Karpas-422 (cell line): Measurements from ENCODE around the gene ZCCHC24. TPM values are rescaled to one million over a fixed set of nuclear protein-coding genes. Genes with fewer than 3 reads are reported as not detected.

Source experiments
- DNase-seq: peaks from one replicate; pipeline ENCODE4 v3.0.0-alpha.2; 2015
- H2AFZ ChIP-seq: fragments of 200-600 bp; sonication (generic); 2 replicates; pipeline ENCODE4 v1.6.1; 2014; ENCODE audit warnings: antibody characterized with exemption, low read length, mixed read lengths
- H3K27ac ChIP-seq: fragments of 200-600 bp; sonication (generic); 2 replicates; pipeline ENCODE4 v1.5.1; 2014; ENCODE audit warnings: mild to moderate bottlenecking, low read length, moderate library complexity
- H3K27me3 ChIP-seq: fragments of 200-600 bp; sonication (generic); 2 replicates; pipeline ENCODE4 v1.6.1; 2014; ENCODE audit warnings: low read length, mixed read lengths
- H3K36me3 ChIP-seq: fragments of 200-600 bp; sonication (generic); 2 replicates; pipeline ENCODE4 v1.6.1; 2014; ENCODE audit warnings: low read length, mixed read lengths; ENCODE audit not compliant: insufficient read depth
- H3K4me1 ChIP-seq: fragments of 200-600 bp; sonication (generic); 2 replicates; pipeline ENCODE4 v1.6.1; 2014; ENCODE audit warnings: mild to moderate bottlenecking, low read length, mixed read lengths
- H3K4me2 ChIP-seq: fragments of 200-600 bp; sonication (generic); 2 replicates; pipeline ENCODE4 v1.6.1; 2014; ENCODE audit warnings: low read length, low read depth, mild to moderate bottlenecking; ENCODE audit not compliant: poor library complexity, severe bottlenecking
- H3K4me3 ChIP-seq: fragments of 200-600 bp; sonication (generic); 2 replicates; pipeline ENCODE4 v1.5.1; 2014; ENCODE audit warnings: mild to moderate bottlenecking, antibody characterized with exemption, low read length, mixed read lengths
- H3K79me2 ChIP-seq: fragments of 200-600 bp; sonication (generic); 2 replicates; pipeline ENCODE4 v1.6.1; 2014; ENCODE audit warnings: mild to moderate bottlenecking, low read length, mixed read lengths
- H3K9ac ChIP-seq: fragments of 200-600 bp; sonication (generic); 2 replicates; pipeline ENCODE4 v1.6.0; 2014; ENCODE audit warnings: low read length
- H3K9me2 ChIP-seq: fragments of 200-600 bp; sonication (generic), shearing (Covaris generic); replicated peaks from 2 replicates; pipeline ENCODE4 v1.6.0; 2014; ENCODE audit warnings: mild to moderate bottlenecking, low read length, moderate library complexity; ENCODE audit not compliant: insufficient read depth
- H3K9me3 ChIP-seq: fragments of 300-700, 200-600 bp; sonication (generic); 2 replicates; pipeline ENCODE4 v1.6.1; 2014; ENCODE audit warnings: low read length, mixed read lengths
- H4K20me1 ChIP-seq: fragments of 200-600 bp; sonication (generic); 2 replicates; pipeline ENCODE4 v1.6.1; 2014; ENCODE audit warnings: mild to moderate bottlenecking, antibody characterized with exemption, low read length, low read depth; ENCODE audit not compliant: insufficient read depth
- total RNA-seq: library from RNA; depleted of rRNA; stranded (reverse); fragments of >200 nt; shearing (Covaris generic); gene quantifications from 2 replicates; pipeline ENCODE4 v1.2.3, GENCODE V29; 2014; ENCODE audit warnings: low replicate concordance

ZCCHC24 gene
- total RNA-seq, 1 experiment from 2014 or later, result 0.60 TPM

DNA sequence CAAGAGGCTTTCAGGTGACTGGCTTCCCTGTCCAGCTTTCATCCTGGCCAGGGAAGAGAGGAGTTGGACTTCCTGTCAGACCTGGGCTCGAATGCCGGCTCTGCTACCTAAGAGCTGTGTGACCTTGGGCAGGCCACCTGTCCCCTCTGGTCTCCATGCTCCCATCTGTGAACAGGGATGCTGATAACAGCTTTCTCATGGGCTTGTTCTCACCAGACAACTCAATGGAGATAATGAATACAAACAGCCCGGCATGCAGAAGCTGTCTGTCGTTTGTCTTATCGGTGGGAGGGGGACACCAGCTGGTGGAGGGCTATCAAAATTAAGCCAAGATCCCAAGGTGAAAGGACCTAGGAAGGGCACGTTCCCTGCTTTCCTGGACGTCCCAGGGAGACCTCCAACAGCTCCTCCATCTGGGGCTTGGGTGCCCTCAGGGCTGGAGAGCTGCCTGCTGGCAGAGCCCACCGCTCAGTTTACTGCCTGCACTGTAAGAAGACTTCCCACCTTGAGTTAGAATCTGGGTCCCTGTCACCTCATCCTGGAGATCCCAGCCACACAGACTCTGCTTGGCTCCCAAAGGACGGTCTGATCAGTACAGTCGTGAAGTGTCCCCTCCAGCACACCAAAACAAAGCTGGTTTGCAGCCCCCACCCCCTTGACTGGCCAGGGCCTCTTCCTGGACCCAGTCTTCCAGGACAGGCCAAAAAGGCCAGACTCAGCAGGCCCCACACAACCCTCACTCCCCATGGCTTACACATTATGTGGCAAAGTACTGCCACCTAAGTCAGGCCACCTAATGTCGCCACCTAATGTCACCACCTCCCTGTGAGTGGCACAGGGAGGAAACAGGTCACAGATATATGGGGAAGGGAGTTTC lies 57.2 kb downstream of the ZCCHC24 start:
- no peak overlapping the region for H3K4me2 ChIP-seq
- H3K9ac ChIP-seq, result no peak overlapping the region
- no peaks in the 10 kb centered on the region for H3K27me3 ChIP-seq
- peaks cover 10% of the 10 kb centered on the region for H3K4me1 ChIP-seq
- no peak overlapping the region for H3K4me3 ChIP-seq
- H3K36me3 ChIP-seq, result no peaks in the 10 kb centered on the region
- no peak overlapping the region for H2AFZ ChIP-seq
- H3K27ac ChIP-seq, result no peak overlapping the region
- no peaks in the 10 kb centered on the region for H3K9me3 ChIP-seq
- no peak for DNase-seq
- peaks cover 7% of the 10 kb centered on the region; the same call in 1 of the 2 replicates for H4K20me1 ChIP-seq
- H3K79me2 ChIP-seq, result no peaks in the 10 kb centered on the region
- no peaks in the 10 kb centered on the region for H3K9me2 ChIP-seq

GRCh38 chr10:79387466-79387973 lies 57.9 kb downstream of the ZCCHC24 start:
- H3K4me3 ChIP-seq, result no peak overlapping the region
- no peak for DNase-seq
- H3K4me1 ChIP-seq, result peaks cover 10% of the 10 kb centered on the region
- no peaks in the 10 kb centered on the region for H3K79me2 ChIP-seq
- no peak overlapping the region for H3K27ac ChIP-seq
- H3K9me2 ChIP-seq, result no peaks in the 10 kb centered on the region
- H3K4me2 ChIP-seq, result no peak overlapping the region
- no peak overlapping the region for H2AFZ ChIP-seq
- H3K27me3 ChIP-seq, result no peaks in the 10 kb centered on the region
- H3K36me3 ChIP-seq, result no peaks in the 10 kb centered on the region
- H3K9me3 ChIP-seq, result no peaks in the 10 kb centered on the region
- H3K9ac ChIP-seq, result no peak overlapping the region
- peaks cover 7% of the 10 kb centered on the region; the same call in 1 of the 2 replicates for H4K20me1 ChIP-seq

DNA sequence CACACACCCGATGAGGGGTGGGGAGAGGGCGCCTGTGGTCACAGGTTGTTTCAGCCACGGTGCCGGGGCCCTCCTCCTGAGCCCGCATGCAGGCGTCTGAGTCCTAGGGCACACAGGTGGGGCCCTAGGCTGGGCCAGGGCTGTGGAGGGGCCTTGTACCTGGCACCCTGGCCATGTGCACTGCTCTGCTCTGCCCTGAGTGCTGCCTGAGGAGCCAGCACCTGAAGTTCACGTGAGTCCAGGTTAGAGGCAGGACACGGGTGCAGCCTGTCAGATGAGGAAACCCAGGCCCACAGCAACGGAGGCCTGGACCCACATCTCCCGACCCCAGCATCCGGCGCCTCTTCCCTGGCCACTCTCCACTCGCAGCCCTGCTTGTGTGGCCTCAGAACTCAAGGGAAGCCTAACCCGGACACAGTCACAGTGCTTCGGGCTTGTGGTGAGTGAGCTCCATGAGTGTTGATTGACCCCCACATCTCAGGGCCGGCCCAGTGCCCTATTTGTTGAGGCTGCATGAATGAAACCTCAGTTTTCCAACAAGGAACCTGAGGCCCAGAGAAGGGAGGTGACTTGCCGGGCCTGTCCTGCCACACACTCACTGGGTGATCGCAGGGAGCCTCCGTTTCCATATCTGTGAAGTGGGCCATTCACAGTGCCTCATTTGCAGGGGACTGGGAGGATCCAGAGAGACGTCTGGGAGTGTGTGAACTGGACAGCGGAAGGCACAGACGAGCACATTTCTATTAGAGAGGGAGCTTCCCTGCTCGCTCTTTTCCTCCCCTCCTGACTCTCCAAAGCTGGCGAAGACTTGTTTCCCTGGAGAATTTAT lies 58.6 kb downstream of the ZCCHC24 start:
- H3K9me3 ChIP-seq, result no peaks in the 10 kb centered on the region
- H3K4me2 ChIP-seq, result no peak overlapping the region
- no peaks in the 10 kb centered on the region for H3K79me2 ChIP-seq
- no peak overlapping the region for H3K4me3 ChIP-seq
- peaks cover 7% of the 10 kb centered on the region; the same call in 1 of the 2 replicates for H4K20me1 ChIP-seq
- no peak overlapping the region for H3K27ac ChIP-seq
- H3K9ac ChIP-seq, result no peak overlapping the region
- DNase-seq, result no peak
- peaks cover 10% of the 10 kb centered on the region for H3K4me1 ChIP-seq
- H3K27me3 ChIP-seq, result no peaks in the 10 kb centered on the region
- H2AFZ ChIP-seq, result no peak overlapping the region
- H3K36me3 ChIP-seq, result no peaks in the 10 kb centered on the region
- H3K9me2 ChIP-seq, result no peaks in the 10 kb centered on the region

DNA sequence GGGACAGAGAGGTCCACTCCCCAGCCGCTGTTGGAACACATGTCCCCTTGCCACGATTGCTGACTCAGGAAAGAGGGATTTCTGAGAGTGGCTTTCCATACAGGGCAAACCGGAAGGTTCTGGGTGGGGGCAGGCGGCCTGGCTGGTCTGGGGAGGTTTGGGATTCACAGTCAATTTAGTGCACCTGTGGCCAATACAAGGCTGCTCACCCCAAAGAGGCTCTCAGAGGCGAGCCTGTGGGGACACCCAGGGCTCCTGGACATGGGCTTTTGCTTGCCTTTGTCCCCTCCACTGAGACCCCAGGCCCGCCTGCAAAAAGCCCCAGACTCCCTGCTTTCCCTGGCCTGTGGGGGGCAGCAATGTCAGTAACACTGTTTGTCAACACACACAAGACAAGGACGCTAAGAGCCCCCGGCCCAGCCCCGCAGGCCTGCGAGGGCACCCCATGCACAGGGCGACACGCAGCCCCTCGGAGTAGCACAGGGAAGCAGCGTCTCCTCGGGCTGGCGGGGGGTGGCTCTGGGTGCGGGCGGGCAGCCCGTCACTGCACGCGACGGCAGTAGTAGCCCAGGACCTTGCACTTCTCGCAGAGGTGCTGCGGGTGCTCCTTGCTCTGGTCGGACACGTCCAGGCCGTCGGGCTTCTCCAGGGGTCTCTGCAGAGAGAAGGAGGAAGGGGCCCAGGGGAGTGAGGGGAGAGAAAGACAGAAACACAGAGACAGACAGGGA lies 59.5 kb downstream of the ZCCHC24 start:
- H3K27ac ChIP-seq, result no peak overlapping the region
- H3K9me3 ChIP-seq, result no peaks in the 10 kb centered on the region
- H3K4me3 ChIP-seq, result no peak overlapping the region
- H4K20me1 ChIP-seq, result peaks cover 7% of the 10 kb centered on the region; the same call in 1 of the 2 replicates
- DNase-seq, result no peak
- no peaks in the 10 kb centered on the region for H3K9me2 ChIP-seq
- H3K4me1 ChIP-seq, result peaks cover 10% of the 10 kb centered on the region
- H3K27me3 ChIP-seq, result no peaks in the 10 kb centered on the region
- no peaks in the 10 kb centered on the region for H3K79me2 ChIP-seq
- H3K4me2 ChIP-seq, result no peak overlapping the region
- H2AFZ ChIP-seq, result no peak overlapping the region
- H3K36me3 ChIP-seq, result no peaks in the 10 kb centered on the region
- no peak overlapping the region for H3K9ac ChIP-seq

DNA sequence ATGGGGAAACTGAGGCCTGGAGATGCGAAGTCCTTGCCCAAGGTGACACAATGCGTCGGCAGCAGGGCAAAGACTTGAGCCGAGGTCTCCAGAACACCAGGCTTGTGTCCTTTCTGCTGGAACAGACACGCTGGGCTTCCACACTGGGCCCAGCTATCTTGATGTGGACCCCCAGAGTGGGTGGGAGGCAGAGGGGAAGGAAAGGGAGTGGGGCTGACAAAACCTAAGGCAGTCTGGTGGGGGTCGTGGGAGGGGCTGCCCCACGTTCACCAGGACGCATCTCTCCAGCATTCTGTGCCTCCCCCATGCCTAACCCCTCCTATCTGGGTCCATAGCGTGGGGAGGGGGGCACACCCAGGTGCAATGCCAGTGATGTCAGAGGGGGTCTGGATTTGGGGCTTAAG lies 60.0 kb downstream of the ZCCHC24 start:
- Histone ChIP-seq H3K9me3 (no peaks in the 10 kb centered on the region), H4K20me1 (peaks cover 7% of the 10 kb centered on the region; the same call in 1 of the 2 replicates), H3K4me3 (no peak overlapping the region), H3K27ac (no peak overlapping the region), H3K36me3 (no peaks in the 10 kb centered on the region), H2AFZ (no peak overlapping the region), H3K4me1 (peaks cover 10% of the 10 kb centered on the region), H3K79me2 (no peaks in the 10 kb centered on the region), H3K4me2 (no peak overlapping the region), H3K9ac (no peak overlapping the region), H3K9me2 (no peaks in the 10 kb centered on the region), H3K27me3 (no peaks in the 10 kb centered on the region)
- no peak for DNase-seq

GRCh38 chr10:79384773-79385391 lies 60.5 kb downstream of the ZCCHC24 start:
- peaks cover 7% of the 10 kb centered on the region; the same call in 1 of the 2 replicates for H4K20me1 ChIP-seq
- H3K4me2 ChIP-seq, result no peak overlapping the region
- no peak overlapping the region for H3K9ac ChIP-seq
- H3K27ac ChIP-seq, result no peak overlapping the region
- no peaks in the 10 kb centered on the region for H3K9me3 ChIP-seq
- no peaks in the 10 kb centered on the region for H3K27me3 ChIP-seq
- no peaks in the 10 kb centered on the region for H3K9me2 ChIP-seq
- peaks cover 10% of the 10 kb centered on the region for H3K4me1 ChIP-seq
- H3K4me3 ChIP-seq, result no peak overlapping the region
- DNase-seq, result no peak
- H3K79me2 ChIP-seq, result no peaks in the 10 kb centered on the region
- H3K36me3 ChIP-seq, result no peaks in the 10 kb centered on the region
- H2AFZ ChIP-seq, result no peak overlapping the region

- Histone ChIP-seq H3K9me2 (no peaks in the 10 kb centered on the region), H2AFZ (no peak overlapping the region), H3K27ac (no peak overlapping the region), H3K27me3 (no peaks in the 10 kb centered on the region), H3K4me3 (no peak overlapping the region), H4K20me1 (peaks cover 7% of the 10 kb centered on the region; the same call in 1 of the 2 replicates), H3K36me3 (no peaks in the 10 kb centered on the region), H3K9ac (no peak overlapping the region), H3K4me2 (no peak overlapping the region), H3K4me1 (peaks cover 7% of the 10 kb centered on the region), H3K9me3 (no peaks in the 10 kb centered on the region), H3K79me2 (no peaks in the 10 kb centered on the region)
- no peak for DNase-seq
Observed at GRCh38 chr10:79383974-79384606, 61.3 kb downstream of the ZCCHC24 start.
